Measurements from ENCODE around the gene GPR33.
"Not testable (repeated sequence)": the region's sequence is repeated elsewhere in the genome, so short reads cannot be mapped to it uniquely, and the experiment has no call there.

GPR33 gene

DNA sequence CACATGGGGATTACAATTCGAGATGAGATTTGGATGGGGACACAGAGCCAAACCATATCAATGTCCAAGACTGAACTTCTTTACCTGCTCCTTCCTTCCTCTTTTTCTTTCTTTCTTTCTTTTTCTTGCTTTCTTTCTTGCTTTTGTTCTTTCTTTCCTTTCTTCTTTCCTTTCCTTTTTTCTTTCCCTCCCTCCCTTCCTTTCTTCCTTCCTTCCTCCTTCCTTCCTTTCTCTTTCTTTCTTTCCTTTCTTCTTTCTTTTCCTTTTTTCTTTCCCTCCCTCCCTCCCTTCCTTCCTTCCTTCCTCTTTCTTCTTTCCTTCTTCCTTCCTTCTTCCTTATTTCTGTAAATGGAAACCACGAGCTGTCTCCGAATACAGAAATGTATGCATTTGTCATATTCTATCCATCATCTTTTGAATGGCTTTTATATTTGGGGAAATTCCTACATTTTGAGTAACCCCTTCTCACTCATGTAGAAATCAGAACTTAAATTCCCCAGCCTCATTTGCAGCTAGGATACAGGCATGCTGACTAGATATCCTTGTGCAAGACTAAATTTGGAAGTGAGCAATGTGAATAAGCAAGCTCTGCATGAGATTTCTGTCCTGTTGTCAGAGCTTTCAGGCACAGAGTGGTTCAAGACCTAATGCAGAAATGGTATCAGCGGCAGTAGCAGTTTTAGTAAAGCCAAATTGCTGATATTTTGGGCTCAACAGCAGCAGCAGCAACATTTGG lies 11.5 kb downstream of the GPR33 start:
- Histone ChIP-seq H3K27me3 (no peaks in the 10 kb centered on the region), H3K27ac (no peak overlapping the region)

DNA sequence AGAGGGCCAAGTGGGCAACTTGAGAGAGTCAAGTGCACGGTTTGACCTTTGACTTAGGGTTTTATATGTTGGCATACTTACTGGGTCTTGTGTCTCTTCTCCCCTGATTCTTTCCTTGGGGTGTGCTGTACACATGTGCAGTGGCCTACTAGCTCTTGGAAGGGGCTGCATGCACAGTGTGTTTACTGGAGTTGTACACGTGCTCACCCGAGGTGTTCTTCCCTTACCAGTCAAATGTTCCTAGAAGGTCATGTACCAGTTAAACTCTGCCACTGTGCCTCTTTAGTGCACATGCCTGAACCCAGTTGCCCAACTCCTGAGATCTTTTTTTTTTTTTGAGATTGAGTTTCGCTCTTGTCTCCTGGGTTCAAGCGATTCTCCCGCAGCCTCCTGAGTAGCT lies 21.3 kb downstream of the GPR33 start:
- Histone ChIP-seq H3K9ac (no peak overlapping the region), H3K4me1 (peaks cover 0 to 6% (median 5%) of the 10 kb centered on the region in 10 experiments; a peak in 14 of 20 replicates), H4K20me1 (no peaks in the 10 kb centered on the region), H3K9me3 (replicated peaks in 1 of 11) (peaks cover 0 to 10% (median 0%) of the 10 kb centered on the region in 11 experiments; a peak in 2 of 22 replicates), H3K4me2 (no peak overlapping the region), H3K27ac (no peak overlapping the region), H3K27me3 (no peaks in the 10 kb centered on the region), H3K36me3 (no peaks in the 10 kb centered on the region), H3K4me3 (no peak overlapping the region)
- TF ChIP-seq Cebpa-rat (IDR thresholded peaks at IDR 0.05), result no peak

More for the DNA sequence above, 11.5 kb downstream of the GPR33 start:
- Histone ChIP-seq H3K4me1 (0 out of 20 replicates have a peak, but pooled peaks cover 0 to 4% (median 0%) of the 10 kb centered on the region in 10 experiments), H3K36me3 (no peaks in the 10 kb centered on the region), H4K20me1 (no peaks in the 10 kb centered on the region), H3K4me2 (no peak overlapping the region), H3K9ac (no peak overlapping the region), H3K4me3 (no peak overlapping the region), H3K9me3 (replicated peaks in 1 of 11) (peaks cover 5 to 20% (median 13%) of the 10 kb centered on the region in 11 experiments; a peak in 18 of 22 replicates)
- TF ChIP-seq Cebpa-rat (IDR thresholded peaks at IDR 0.05), result no peak

DNA sequence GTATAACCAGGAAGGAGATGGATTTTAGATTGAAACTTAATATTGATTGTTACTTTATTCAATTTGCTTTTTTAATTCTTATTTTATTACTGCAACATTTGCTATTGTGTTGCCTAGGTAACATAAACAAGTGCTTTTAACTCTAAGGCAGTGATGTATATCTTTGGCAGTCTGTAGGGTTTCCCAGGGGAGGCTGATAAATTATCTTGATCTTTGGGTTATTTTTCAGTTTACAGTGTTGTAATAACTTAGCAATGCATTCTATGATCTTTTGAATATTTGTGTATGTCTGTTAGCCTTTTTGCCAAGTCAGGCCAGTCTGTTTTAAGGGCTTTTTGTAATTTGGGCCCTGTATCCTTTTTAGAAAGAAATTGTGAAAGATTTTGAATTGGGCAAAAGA lies 22.7 kb downstream of the GPR33 start:
- H3K27ac ChIP-seq, result no peak overlapping the region
- no peak overlapping the region for H3K4me2 ChIP-seq
- peaks cover 0 to 10% (median 0%) of the 10 kb centered on the region in 11 experiments; a peak in 2 of 22 replicates for H3K9me3 ChIP-seq (replicated peaks in 1 of 11)
- no peak overlapping the region for H3K9ac ChIP-seq
- no peak for TF ChIP-seq Cebpa-rat (IDR thresholded peaks at IDR 0.05)
- no peaks in the 10 kb centered on the region for H3K27me3 ChIP-seq
- H3K4me3 ChIP-seq, result no peak overlapping the region
- H3K4me1 ChIP-seq, result peaks cover 0 to 10% (median 7%) of the 10 kb centered on the region in 10 experiments; a peak in 14 of 20 replicates
- H3K36me3 ChIP-seq, result no peaks in the 10 kb centered on the region
- no peaks in the 10 kb centered on the region for H4K20me1 ChIP-seq

DNA sequence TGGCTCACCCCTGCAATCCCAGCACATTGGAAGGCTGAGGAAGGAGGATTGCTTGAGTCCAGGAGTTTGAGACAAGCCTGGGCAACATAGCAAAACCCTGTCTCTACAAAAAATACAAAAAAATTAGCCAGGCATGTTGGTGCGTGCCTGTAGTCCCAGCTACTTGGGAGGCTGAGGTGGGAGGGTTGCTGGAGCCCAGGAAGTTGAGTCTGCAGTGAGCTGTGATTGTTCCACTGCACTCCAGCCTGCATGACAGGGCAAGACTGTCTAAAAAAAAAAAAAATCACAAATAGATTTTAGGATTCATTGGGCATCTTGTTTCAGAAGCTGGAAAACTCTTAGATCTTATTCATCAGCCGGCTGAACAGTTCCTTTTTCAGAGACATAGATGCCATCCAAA lies 25.4 kb downstream of the GPR33 start:
- H4K20me1 ChIP-seq; H3K36me3 ChIP-seq; H3K27me3 ChIP-seq; H3K9me3 ChIP-seq (replicated peaks in 1 of 11); H3K27ac ChIP-seq; H3K4me2 ChIP-seq; H3K9ac ChIP-seq; H3K4me3 ChIP-seq: not testable (repeated sequence)
- H3K4me1 ChIP-seq, result peaks cover 0 to 19% (median 12%) of the 10 kb centered on the region in 10 experiments; a peak in 15 of 20 replicates

DNA sequence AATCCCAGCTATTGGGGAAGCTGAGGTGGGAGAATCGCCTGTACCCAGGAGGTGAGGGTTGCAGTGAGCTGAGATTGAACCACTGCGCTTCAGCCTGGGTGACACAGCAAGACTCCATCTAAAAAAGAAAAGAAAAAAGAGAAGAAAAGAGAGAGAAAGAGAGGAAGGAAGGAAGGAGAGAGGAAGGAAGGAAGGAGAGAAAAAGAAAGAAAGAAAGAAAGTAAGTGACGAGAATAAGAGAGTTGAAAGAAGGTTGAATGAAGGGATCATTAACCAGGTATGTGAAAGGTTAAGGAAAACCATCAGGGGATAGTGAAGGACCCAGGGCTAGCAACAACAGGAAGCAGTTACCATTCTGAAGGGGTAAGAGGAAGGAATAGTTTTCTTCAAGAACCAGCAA lies 26.3 kb downstream of the GPR33 start:
- no peak for TF ChIP-seq Cebpa-rat (IDR thresholded peaks at IDR 0.05)
- H3K36me3 ChIP-seq, result no peaks in the 10 kb centered on the region
- H4K20me1 ChIP-seq, result no peaks in the 10 kb centered on the region
- H3K9me3 ChIP-seq (replicated peaks in 1 of 11), result no peaks in the 10 kb centered on the region
- H3K4me2 ChIP-seq, result peak overlapping the region in 8 of 11 experiments; percentile 4 to 59 (median 40); a peak in 11 of 22 replicates
- no peaks in the 10 kb centered on the region for H3K27me3 ChIP-seq
- H3K4me3 ChIP-seq, result no peak overlapping the region
- peaks cover 0 to 19% (median 12%) of the 10 kb centered on the region in 10 experiments; a peak in 15 of 20 replicates for H3K4me1 ChIP-seq
- no peak overlapping the region for H3K9ac ChIP-seq
- H3K27ac ChIP-seq, result no peak overlapping the region

DNA sequence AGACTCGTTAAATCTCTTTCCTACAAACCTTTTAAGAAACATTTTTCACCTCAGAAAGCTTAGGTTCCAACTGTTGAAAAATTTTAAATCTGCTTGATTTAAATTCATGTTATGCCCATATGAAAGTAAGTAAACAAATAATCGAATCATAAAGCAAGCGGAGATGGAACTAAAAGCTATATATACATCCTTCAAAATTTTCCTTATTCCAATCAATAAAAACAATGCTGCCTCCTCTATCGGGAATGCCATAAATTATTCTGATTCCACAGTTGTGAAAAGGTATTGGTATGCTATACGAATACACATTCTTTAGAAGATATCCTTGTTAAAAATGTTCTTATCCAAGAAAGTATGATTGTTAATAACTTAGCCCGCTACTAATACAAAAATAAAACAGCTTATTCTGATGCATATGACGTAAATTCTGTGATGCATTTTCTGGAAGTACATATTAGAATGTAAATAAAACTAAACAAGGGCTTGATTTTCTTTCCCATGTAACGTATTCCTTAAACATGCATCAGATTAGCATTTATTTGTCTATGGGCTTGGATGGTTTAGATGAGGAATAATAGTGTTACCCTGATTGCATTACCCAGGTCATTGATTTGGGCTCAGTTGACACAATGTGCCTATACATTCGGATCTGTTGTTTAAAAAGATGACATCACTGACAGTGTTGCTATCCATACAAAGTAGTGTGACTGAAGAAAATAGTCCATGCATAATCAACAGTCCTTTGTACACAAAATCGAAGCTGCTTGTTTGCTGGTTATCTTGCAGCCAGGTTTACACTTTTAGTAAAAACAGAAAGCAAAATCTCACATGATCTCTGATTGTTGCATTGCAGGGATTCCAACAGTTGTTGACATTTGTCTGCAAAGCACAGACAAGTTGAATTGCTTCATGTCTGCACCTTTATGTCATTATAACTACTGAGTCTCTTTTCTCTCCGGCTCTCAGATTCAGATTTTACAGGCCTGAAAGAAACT lies 29.9 kb downstream of the GPR33 start:
- peak overlapping the region; percentile 32 to 88 (median 80); a peak in 20 of 22 replicates for H3K4me2 ChIP-seq
- H3K9ac ChIP-seq, result peak overlapping the region; percentile 84 to 95 (median 91); a peak in 19 of 22 replicates
- no peak for TF ChIP-seq Cebpa-rat (IDR thresholded peaks at IDR 0.05)
- peak overlapping the region; percentile 66 to 87 (median 79); a peak in 19 of 20 replicates for H3K4me3 ChIP-seq
- no peaks in the 10 kb centered on the region for H3K9me3 ChIP-seq (replicated peaks in 1 of 11)
- peaks cover 11 to 28% (median 20%) of the 10 kb centered on the region in 10 experiments for H3K4me1 ChIP-seq
- peak overlapping the region in 6 of 11 experiments; percentile 78 to 91 (median 86); a peak in 8 of 22 replicates for H3K27ac ChIP-seq
- peaks cover 0 to 6% (median 3%) of the 10 kb centered on the region in 11 experiments; a peak in 16 of 22 replicates for H3K36me3 ChIP-seq
- no peaks in the 10 kb centered on the region for H4K20me1 ChIP-seq
- H3K27me3 ChIP-seq, result no peaks in the 10 kb centered on the region

- Histone ChIP-seq H3K4me2 (peak within 1 kb of the TSS; percentile 65 to 94 (median 84)), H3K4me1 (peaks cover 11 to 28% (median 20%) of the 10 kb centered on the region in 10 experiments), H4K20me1 (no peaks in the 10 kb centered on the region), H3K36me3 (peaks cover 4 to 15% (median 10%) of the 10 kb centered on the region in 11 experiments; a peak in 20 of 22 replicates), H3K9me3 (replicated peaks in 1 of 11) (no peaks in the 10 kb centered on the region), H3K27me3 (no peaks in the 10 kb centered on the region), H3K27ac (peak within 1 kb of the TSS; percentile 59 to 93 (median 89)), H3K4me3 (peak within 1 kb of the TSS; percentile 66 to 87 (median 79)), H3K9ac (peak within 1 kb of the TSS; percentile 84 to 95 (median 91))
- no peak for TF ChIP-seq Cebpa-rat (IDR thresholded peaks at IDR 0.05)
These were observed 30.8 kb downstream of the GPR33 start, which contains the start of gene DTD2 for GRCh38 chr14:31456841-31457664. Gene DTD2 (minus strand): TSS chr14:31457506. CDS start chr14:31457393, 113 bp downstream.

GRCh38 chr14:31449971-31450610 lies 37.7 kb downstream of the GPR33 start:
- H4K20me1 ChIP-seq, result no peaks in the 10 kb centered on the region
- no peaks in the 10 kb centered on the region for H3K9me3 ChIP-seq (replicated peaks in 1 of 11)
- peaks cover 11 to 71% (median 44%) of the 10 kb centered on the region in 11 experiments; a peak in 20 of 22 replicates for H3K36me3 ChIP-seq
- no peak overlapping the region for H3K4me2 ChIP-seq
- no peak overlapping the region for H3K9ac ChIP-seq
- no peaks in the 10 kb centered on the region; a peak in 1 of 20 replicates for H3K4me1 ChIP-seq
- no peak for TF ChIP-seq Cebpa-rat (IDR thresholded peaks at IDR 0.05)
- H3K4me3 ChIP-seq, result no peak overlapping the region
- H3K27ac ChIP-seq, result no peak overlapping the region
- no peaks in the 10 kb centered on the region for H3K27me3 ChIP-seq
